ENCODE results near the gene MFNG.

Gene MFNG

DNA sequence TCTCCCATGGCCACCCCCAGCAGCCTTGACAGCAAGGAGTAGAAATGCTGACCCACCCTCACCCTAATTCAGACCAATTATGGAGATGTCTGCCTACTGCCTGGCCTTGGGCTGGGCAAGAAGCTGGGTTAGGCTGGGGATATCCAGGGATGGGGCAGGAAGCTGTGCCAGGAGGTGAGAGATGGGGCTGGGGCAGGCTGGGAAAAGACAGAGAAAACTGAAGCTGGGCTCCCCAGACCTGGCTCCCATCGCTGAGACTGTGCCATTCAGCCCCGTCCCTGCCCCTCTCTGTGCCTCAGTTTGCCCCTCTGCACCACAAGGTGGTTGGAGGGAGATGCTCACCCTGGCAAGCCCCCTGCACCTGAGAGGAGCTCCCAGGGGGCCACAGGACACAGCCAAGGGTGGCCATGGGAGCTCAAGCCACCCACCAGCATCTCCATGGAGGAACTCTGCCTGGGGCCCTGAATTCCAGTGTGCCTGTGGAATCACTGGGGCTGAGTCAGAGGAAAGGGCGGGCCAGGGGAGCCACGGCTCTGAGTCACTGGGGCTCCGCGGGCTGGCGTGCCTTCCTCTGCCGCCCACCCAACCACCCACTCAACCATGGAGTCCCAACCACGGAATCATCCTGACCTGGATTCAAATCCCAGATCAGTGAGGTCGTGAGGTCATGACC, 39.0 kb upstream of the MFNG start:
- Histone ChIP-seq H3K9me3 (ENCODE audit: control insufficient read depth, low read length) (no peaks in the 10 kb centered on the region), H3K36me3 (ENCODE audit: control insufficient read depth, insufficient read depth, low read length) (no peaks in the 10 kb centered on the region), H3K27ac (ENCODE audit: insufficient read depth, low read depth, low read length, poor library complexity, severe bottlenecking) (no peak overlapping the region), H3K27me3 (ENCODE audit: control insufficient read depth, insufficient read depth, low read length, poor library complexity, severe bottlenecking) (peaks cover 18% of the 10 kb centered on the region), H3K4me3 (ENCODE audit: insufficient read depth, low read depth, low read length) (no peak overlapping the region), H3K4me1 (ENCODE audit: control insufficient read depth, insufficient read depth, low read length) (no peaks in the 10 kb centered on the region)
- WGBS, 2 experiments = 79 to 81% methylated on average over 10 of the region's 10 CpGs

DNA sequence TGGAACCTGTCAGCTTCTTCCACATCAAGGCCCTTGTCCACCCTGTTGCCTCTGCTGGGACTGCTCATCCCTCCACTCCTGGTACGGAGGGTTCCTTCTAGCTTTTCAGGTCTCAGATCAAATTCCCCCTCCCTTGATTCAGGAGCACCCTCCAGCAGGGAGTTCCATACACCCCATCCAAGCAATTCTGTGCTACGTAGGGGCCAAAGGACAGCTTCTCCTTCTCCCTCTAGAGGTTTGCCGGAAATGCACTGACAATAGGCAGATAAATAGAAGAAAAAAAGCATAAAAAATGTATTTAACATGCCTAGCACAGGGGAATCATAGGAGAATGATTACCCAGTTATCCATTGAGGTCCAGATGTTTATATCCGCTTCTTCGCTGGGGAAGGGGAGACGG, 36.3 kb upstream of the MFNG start:
- Histone ChIP-seq H3K27ac (ENCODE audit: insufficient read depth, low read depth, low read length, poor library complexity, severe bottlenecking) (no peak overlapping the region), H3K36me3 (ENCODE audit: control insufficient read depth, insufficient read depth, low read length) (no peaks in the 10 kb centered on the region), H3K9me3 (ENCODE audit: control insufficient read depth, low read length) (no peaks in the 10 kb centered on the region), H3K4me1 (ENCODE audit: control insufficient read depth, insufficient read depth, low read length) (no peaks in the 10 kb centered on the region), H3K27me3 (ENCODE audit: control insufficient read depth, insufficient read depth, low read length, poor library complexity, severe bottlenecking) (peaks cover 46% of the 10 kb centered on the region), H3K4me3 (ENCODE audit: insufficient read depth, low read depth, low read length) (no peak overlapping the region)
- 87 to 89% methylated on average over 5 to 6 of the region's 6 CpGs for WGBS, 2 experiments

DNA sequence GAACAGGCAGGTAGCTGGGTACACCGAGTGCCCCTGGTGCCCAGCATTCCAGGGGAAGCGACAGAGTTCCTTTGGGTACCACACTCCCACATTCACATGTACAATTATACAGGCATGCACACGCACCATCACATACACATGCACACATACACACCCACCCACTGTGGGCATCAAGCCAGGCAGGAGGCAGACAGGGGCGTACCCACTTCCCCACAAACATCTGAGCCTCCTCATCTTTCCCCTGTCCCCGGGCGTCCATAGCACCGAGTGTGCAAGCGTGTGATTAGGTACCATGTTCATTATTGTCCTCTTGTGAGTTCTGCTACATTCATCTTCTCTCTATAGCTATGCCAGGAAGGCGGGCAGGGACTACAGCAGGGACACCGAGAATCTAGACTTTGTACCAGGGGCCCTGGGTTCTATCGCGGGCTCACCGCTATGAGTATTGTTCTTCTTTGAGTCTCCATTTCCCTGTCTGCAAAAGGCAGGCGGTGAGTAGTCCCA, 35.1 kb upstream of the MFNG start:
- Histone ChIP-seq H3K27me3 (ENCODE audit: control insufficient read depth, insufficient read depth, low read length, poor library complexity, severe bottlenecking) (peaks cover 46% of the 10 kb centered on the region), H3K36me3 (ENCODE audit: control insufficient read depth, insufficient read depth, low read length) (no peaks in the 10 kb centered on the region), H3K4me3 (ENCODE audit: insufficient read depth, low read depth, low read length) (no peak overlapping the region), H3K4me1 (ENCODE audit: control insufficient read depth, insufficient read depth, low read length) (no peaks in the 10 kb centered on the region), H3K27ac (ENCODE audit: insufficient read depth, low read depth, low read length, poor library complexity, severe bottlenecking) (no peak overlapping the region), H3K9me3 (ENCODE audit: control insufficient read depth, low read length) (no peaks in the 10 kb centered on the region)
- 93% methylated on average over 14 of the region's 14 CpGs for WGBS, 2 experiments

DNA sequence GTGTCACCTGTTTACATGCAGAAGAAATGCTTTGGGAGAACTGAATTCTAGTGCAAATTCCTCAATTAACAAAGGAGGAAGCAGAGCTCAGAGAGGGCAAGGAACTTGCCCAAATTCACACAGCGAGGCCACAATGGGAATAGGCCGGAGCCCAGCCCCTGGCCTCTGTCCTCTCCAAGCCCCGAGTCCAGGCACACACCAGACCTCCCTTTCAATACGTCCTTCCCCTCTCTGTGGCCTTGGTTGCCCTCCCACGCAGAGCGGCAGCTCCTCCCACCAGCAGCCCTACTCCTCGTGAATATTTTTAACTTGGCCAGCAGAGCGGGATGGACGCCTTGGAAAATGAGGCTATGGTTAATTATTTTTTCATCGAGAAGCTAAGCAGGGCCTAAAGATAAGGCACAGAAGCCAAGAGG, 34.6 kb upstream of the MFNG start:
- H3K36me3 ChIP-seq (ENCODE audit: control insufficient read depth, insufficient read depth, low read length) = no peaks in the 10 kb centered on the region
- no peak overlapping the region for H3K27ac ChIP-seq (ENCODE audit: insufficient read depth, low read depth, low read length, poor library complexity, severe bottlenecking)
- no peaks in the 10 kb centered on the region for H3K4me1 ChIP-seq (ENCODE audit: control insufficient read depth, insufficient read depth, low read length)
- WGBS, 2 experiments = 81 to 84% methylated on average over 10 of the region's 10 CpGs
- peaks cover 46% of the 10 kb centered on the region for H3K27me3 ChIP-seq (ENCODE audit: control insufficient read depth, insufficient read depth, low read length, poor library complexity, severe bottlenecking)
- no peaks in the 10 kb centered on the region for H3K9me3 ChIP-seq (ENCODE audit: control insufficient read depth, low read length)
- H3K4me3 ChIP-seq (ENCODE audit: insufficient read depth, low read depth, low read length) = no peak overlapping the region

DNA sequence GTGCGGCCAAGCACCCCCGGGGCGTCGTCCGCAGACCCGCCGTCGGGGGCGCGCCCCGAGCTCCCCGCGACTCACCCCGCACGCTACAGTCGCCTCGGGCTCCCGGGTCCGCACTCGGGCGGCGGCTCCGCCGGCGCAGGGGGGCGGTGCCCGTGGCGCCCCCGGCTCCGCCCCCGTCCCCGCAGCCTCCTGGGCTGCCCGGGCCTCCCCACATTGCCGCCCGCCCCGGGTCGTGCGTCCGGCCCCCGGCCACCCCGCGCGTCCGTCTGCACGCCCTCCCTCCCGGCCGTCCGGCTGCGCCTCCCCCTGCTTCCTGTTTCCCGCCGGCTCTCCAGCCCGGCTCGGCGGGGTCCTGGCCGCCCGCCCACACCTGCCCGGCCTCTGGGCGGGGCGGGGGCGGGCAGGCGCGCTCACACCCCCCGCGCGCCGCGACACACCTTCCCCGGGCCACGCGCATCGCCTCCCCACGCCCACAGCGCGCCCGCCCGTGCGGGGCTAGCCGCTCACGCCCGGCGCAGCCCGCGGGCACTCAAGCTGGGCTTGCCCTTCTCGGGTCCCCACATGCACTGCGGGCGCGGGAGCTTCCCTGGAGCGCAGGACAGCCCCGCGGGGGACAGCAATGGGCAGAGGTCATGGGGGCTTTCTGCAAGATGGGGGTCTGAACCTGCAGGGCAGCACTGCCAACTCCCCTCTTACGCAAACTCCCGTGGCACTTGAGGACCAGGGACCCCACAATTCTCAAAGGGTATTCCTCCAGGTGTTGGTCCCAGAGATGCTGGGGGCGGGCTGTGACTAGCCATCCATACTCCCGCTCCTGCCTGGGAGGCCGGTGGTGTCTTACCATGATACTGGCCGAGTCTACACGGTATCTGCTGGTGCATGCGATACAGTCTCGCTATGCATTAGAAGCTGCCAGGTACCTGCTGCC, 33.3 kb upstream of the MFNG start, which contains the start of gene CARD10:
Gene CARD10, minus strand, starts transcription at position 148 of the 928 bp plus-strand sequence. CDS start 215 bp downstream, outside the sequence.
- Histone ChIP-seq H3K27me3 (ENCODE audit: control insufficient read depth, insufficient read depth, low read length, poor library complexity, severe bottlenecking) (peaks cover 46% of the 10 kb centered on the region), H3K4me1 (ENCODE audit: control insufficient read depth, insufficient read depth, low read length) (no peaks in the 10 kb centered on the region), H3K27ac (ENCODE audit: insufficient read depth, low read depth, low read length, poor library complexity, severe bottlenecking) (no peak within 1 kb of the TSS), H3K4me3 (ENCODE audit: insufficient read depth, low read depth, low read length) (peak within 1 kb of the TSS; percentile 33), H3K36me3 (ENCODE audit: control insufficient read depth, insufficient read depth, low read length) (no peaks in the 10 kb centered on the region), H3K9me3 (ENCODE audit: control insufficient read depth, low read length) (no peaks in the 10 kb centered on the region)
- WGBS, 2 experiments = 4 to 5% methylated on average over 99 of the region's 99 CpGs

DNA sequence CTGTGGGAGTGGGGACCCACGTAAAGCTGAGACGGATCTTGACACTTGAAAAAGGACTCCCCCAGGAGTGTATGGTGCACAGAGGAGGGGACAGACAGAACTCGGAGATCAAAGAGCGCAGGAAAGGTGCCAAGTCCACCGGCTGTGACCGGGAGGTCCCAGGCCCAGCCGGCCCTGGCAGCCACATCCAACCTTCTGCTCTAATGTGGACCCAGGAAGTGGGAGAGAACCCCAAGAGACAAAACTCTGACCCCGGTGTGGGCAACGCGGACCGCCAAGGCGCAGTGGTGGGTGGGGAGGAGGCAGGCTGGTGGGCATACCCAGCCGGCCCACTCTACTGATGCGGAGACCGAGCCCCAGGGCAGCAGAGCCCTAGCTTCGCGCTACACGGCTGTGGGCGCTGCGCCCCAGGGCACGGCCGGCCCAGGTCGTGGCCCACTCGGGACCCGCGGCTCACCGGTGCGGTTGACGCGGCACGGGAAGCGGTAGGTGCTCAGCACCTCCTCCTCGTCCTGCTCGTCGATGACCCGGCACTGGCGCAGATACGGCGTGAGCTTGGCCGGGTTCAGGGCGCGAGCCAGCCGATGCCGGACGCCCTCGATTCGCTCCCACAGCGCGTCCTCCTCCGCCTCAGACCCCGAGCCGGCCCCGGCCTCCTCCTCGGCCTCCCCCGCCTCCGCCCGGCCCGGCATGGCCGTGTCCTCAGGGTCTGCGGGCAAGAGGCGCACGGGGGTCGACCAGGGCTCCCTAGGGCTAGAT, 32.5 kb upstream of the MFNG start:
- 14 to 15% methylated on average over 63 of the region's 63 CpGs for WGBS, 2 experiments
- H3K27me3 ChIP-seq (ENCODE audit: control insufficient read depth, insufficient read depth, low read length, poor library complexity, severe bottlenecking) = peaks cover 46% of the 10 kb centered on the region
- H3K36me3 ChIP-seq (ENCODE audit: control insufficient read depth, insufficient read depth, low read length) = no peaks in the 10 kb centered on the region
- peak overlapping the region; percentile 33 for H3K4me3 ChIP-seq (ENCODE audit: insufficient read depth, low read depth, low read length)
- H3K9me3 ChIP-seq (ENCODE audit: control insufficient read depth, low read length) = no peaks in the 10 kb centered on the region
- H3K4me1 ChIP-seq (ENCODE audit: control insufficient read depth, insufficient read depth, low read length) = no peaks in the 10 kb centered on the region
- H3K27ac ChIP-seq (ENCODE audit: insufficient read depth, low read depth, low read length, poor library complexity, severe bottlenecking) = no peak overlapping the region

DNA sequence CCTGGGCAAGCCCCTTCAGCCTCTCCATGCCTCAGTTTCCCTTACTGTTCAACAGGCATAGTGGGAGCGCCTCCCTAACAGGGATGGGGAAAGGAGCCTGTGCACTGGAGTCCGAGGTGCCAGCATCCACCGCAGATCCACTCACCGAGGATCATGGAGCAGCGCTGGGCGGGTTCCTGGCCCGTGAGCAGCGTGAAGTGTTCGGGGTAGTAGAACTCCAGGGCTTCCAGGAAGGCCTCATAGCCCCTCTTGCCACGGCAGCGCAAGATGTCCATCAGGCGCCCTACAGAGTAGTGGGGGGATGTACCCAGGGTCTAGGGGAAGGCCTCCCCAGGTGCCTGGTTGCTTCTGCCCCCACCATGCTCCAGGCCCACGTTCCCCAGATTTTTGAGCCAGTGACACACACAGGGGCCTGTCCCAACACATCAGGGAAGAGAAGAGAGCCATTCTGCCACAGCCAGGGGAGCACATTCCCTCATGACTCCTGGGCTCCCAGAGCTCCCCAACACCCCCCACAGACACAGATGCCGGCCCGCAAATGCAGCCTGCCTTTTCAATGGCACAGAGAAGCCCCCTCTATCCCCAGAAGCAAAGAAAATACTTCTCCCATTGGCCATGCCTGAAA, 31.8 kb upstream of the MFNG start:
- Histone ChIP-seq H3K4me3 (ENCODE audit: insufficient read depth, low read depth, low read length) (no peak overlapping the region), H3K36me3 (ENCODE audit: control insufficient read depth, insufficient read depth, low read length) (no peaks in the 10 kb centered on the region), H3K27me3 (ENCODE audit: control insufficient read depth, insufficient read depth, low read length, poor library complexity, severe bottlenecking) (peaks cover 43% of the 10 kb centered on the region), H3K9me3 (ENCODE audit: control insufficient read depth, low read length) (no peaks in the 10 kb centered on the region), H3K27ac (ENCODE audit: insufficient read depth, low read depth, low read length, poor library complexity, severe bottlenecking) (no peak overlapping the region), H3K4me1 (ENCODE audit: control insufficient read depth, insufficient read depth, low read length) (no peaks in the 10 kb centered on the region)
- WGBS, 2 experiments = 87 to 89% methylated on average over 15 of the region's 15 CpGs

DNA sequence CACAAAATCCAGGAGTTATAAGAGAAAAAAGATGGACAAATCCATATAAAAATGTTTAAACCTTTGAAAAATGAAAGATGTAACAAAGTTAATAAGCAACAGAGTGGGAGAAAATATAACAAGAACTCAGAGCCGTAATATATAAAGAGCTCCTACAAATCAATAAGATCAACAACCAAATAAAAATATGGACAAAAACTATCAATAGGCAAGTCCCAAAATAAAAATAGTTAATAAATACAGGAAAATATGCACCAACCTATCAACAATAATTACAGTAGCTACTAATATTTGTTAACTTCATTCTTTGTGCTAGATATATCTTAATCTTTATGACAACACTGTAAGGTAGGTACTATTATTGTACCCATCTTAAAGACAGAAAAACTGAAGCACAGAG, 30.3 kb upstream of the MFNG start:
- no CpG with 5 or more reads among the region's 1 CpG for WGBS, 2 experiments
- H3K4me1 ChIP-seq (ENCODE audit: control insufficient read depth, insufficient read depth, low read length) = peaks cover 10% of the 10 kb centered on the region
- H3K9me3 ChIP-seq (ENCODE audit: control insufficient read depth, low read length) = no peaks in the 10 kb centered on the region
- no peaks in the 10 kb centered on the region for H3K36me3 ChIP-seq (ENCODE audit: control insufficient read depth, insufficient read depth, low read length)
- no peak overlapping the region for H3K4me3 ChIP-seq (ENCODE audit: insufficient read depth, low read depth, low read length)
- no peak overlapping the region for H3K27ac ChIP-seq (ENCODE audit: insufficient read depth, low read depth, low read length, poor library complexity, severe bottlenecking)
- peaks cover 40% of the 10 kb centered on the region for H3K27me3 ChIP-seq (ENCODE audit: control insufficient read depth, insufficient read depth, low read length, poor library complexity, severe bottlenecking)

DNA sequence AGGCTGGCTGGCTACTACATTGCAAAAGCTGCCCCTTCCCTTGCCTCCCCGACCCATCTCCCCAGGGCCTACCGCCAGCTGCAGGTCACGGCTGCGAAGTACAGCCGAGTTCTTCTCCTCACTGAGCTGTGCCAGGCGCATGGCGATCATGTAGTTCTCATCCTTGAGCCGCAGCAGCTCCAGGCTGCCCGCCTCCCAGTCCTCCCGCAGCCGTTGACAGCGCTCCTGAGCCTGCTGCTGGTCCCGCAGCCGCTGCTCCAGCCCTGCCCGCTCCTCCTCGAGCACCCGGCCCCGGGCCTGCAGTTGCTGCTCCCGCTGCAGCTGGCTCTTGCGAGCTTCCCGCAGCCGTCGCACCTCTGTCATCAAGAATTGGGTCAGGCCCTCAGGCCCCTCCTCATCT, 29.7 kb upstream of the MFNG start:
- WGBS, 2 experiments = 90 to 92% methylated on average over 23 of the region's 23 CpGs
- no peak overlapping the region for H3K4me3 ChIP-seq (ENCODE audit: insufficient read depth, low read depth, low read length)
- peaks cover 10% of the 10 kb centered on the region for H3K4me1 ChIP-seq (ENCODE audit: control insufficient read depth, insufficient read depth, low read length)
- no peaks in the 10 kb centered on the region for H3K36me3 ChIP-seq (ENCODE audit: control insufficient read depth, insufficient read depth, low read length)
- peaks cover 35% of the 10 kb centered on the region for H3K27me3 ChIP-seq (ENCODE audit: control insufficient read depth, insufficient read depth, low read length, poor library complexity, severe bottlenecking)
- H3K9me3 ChIP-seq (ENCODE audit: control insufficient read depth, low read length) = no peaks in the 10 kb centered on the region
- H3K27ac ChIP-seq (ENCODE audit: insufficient read depth, low read depth, low read length, poor library complexity, severe bottlenecking) = no peak overlapping the region

Data from ectodermal cell (in vitro differentiated cells).